ENCODE measurements around the gene CCDC187.

DNA sequence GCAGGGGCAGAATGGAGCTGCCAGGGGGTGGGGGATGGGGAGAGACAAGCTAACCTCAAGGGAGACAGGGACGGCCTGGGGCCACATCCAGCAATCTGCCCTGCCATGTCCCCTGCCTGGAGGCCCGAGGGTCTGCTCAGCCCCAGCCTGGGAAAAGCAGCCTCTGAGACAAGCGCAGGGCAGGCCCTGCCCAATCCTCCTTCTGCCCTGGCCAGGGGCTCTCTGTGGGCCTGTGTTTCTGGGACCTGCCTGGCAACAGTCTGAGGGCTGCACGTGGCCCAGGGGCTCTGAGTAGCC, 44.4 kb downstream of the CCDC187 start:
- TF ChIP-seq MAFG (CRISPR knock-in tag; IDR thresholded peaks at IDR 0.05) (no peak), ASH2L (IDR thresholded peaks at IDR 0.05; ENCODE audit: insufficient read length, low read depth, low read length) (no peak), ZNF317 (CRISPR knock-in tag; IDR thresholded peaks at IDR 0.05) (no peak), NFYB (CRISPR knock-in tag; IDR thresholded peaks at IDR 0.05) (no peak), ZNF430 (CRISPR knock-in tag; IDR thresholded peaks at IDR 0.05) (no peak), NR2C2 (CRISPR knock-in tag; IDR thresholded peaks at IDR 0.05; ENCODE audit: borderline replicate concordance) (no peak)
- TF ChIP-seq, protein P1, sequence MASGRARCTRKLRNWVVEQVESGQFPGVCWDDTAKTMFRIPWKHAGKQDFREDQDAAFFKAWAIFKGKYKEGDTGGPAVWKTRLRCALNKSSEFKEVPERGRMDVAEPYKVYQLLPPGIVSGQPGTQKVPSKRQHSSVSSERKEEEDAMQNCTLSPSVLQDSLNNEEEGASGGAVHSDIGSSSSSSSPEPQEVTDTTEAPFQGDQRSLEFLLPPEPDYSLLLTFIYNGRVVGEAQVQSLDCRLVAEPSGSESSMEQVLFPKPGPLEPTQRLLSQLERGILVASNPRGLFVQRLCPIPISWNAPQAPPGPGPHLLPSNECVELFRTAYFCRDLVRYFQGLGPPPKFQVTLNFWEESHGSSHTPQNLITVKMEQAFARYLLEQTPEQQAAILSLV (CRISPR knock-in tag; IDR thresholded peaks at IDR 0.05; ENCODE audit: borderline replicate concordance), result no peak
- TF ChIP-seq, protein P2, sequence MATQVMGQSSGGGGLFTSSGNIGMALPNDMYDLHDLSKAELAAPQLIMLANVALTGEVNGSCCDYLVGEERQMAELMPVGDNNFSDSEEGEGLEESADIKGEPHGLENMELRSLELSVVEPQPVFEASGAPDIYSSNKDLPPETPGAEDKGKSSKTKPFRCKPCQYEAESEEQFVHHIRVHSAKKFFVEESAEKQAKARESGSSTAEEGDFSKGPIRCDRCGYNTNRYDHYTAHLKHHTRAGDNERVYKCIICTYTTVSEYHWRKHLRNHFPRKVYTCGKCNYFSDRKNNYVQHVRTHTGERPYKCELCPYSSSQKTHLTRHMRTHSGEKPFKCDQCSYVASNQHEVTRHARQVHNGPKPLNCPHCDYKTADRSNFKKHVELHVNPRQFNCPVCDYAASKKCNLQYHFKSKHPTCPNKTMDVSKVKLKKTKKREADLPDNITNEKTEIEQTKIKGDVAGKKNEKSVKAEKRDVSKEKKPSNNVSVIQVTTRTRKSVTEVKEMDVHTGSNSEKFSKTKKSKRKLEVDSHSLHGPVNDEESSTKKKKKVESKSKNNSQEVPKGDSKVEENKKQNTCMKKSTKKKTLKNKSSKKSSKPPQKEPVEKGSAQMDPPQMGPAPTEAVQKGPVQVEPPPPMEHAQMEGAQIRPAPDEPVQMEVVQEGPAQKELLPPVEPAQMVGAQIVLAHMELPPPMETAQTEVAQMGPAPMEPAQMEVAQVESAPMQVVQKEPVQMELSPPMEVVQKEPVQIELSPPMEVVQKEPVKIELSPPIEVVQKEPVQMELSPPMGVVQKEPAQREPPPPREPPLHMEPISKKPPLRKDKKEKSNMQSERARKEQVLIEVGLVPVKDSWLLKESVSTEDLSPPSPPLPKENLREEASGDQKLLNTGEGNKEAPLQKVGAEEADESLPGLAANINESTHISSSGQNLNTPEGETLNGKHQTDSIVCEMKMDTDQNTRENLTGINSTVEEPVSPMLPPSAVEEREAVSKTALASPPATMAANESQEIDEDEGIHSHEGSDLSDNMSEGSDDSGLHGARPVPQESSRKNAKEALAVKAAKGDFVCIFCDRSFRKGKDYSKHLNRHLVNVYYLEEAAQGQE (IDR thresholded peaks at IDR 0.05; ENCODE audit: borderline replicate concordance in 1 of 2, low read depth in 1 of 2, low read length in 2 of 2), result no peak
